NCI-H1436 (cell line): ENCODE measurements around the gene TBC1D10A.

Source experiments
- DNase-seq: peaks from one replicate; lab custom pipeline; 2025; lab: John Stamatoyannopoulos, UW

TBC1D10A gene

DNA sequence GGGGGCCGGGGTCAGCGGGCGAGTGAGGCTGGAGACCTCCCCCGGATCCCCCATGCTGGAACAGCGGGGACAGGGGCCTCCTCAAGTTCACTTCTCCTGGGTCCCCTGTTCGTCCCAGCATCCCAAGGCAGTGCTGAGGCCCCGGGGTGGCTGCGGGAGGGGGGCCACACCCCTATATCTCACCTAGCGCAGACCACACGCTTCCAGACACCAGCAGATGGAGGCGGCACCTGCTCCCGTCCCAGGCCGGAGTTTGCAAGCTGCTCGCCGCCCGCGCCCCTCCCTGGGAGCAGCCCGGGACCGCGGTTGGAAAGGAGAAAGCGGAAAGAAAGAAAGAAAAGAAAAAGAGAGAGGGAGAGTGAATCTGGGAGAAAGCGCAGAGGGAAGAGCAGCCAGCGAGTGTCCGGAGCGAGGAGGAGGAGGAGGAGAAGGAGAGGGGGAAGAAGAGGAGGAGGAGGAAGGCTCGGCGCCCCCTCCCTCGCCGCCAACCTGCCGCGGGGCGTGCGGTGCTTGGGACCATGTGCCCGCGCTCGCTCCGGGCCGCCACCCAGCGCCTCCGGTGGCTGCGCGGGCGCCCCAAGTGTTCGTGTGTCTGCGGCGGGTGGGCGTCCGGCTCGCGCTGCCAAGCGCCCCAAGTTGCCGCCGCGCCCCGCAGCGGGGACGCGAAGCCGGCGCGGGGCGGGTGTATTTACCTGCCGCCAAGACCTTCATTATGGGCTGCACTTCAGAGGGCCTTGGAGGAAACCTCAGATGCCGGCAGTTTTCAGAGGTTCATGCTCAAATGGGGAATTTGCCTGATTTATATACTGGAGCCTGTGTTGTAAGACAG lies 80.5 kb downstream of the TBC1D10A start, which contains the start of gene LIF:
LIF (minus strand) TSS at position 775 of the 829 bp plus-strand sequence; CDS start at position 711, 64 bp downstream.
- DNase-seq, result no peak

DNA sequence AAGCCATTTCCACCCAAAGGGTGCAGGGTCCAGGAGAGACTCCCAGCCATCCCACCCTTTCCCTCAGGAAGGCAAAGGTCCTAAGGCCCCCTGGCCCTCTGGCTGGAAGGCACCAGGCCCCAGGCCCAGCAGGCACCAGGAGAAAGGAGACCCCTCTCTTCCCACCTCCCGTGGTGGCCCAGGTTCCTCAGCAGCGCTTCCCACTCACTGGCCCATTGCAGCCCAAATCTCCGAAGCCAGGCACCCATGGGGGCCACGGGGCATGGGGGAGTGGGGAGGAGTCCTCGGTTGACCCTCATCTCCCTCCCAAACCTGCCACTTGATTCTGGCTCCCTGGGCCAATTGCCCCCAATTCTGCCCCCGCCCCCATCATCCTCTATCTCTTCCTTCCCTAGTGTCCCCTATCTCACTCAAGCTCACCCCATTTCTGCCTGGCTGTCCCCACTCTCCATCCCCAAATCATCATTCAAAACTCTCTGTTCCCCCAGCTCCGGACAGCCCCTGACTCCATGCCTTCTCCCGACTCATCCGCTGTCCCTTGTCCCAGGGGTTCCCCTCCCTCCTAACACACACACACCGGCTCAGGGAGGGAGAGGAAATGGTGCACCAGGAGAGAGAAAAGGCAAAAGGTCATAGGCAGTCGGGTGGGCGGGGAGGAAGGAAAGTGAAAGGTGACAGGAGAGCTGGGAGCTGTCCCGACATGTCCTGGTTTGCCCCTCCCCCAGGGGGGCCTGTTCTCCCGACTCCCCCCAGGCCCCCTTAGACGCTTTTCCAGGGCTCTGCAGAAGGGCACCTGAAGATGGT lies 81.4 kb downstream of the TBC1D10A start:
- DNase-seq, result no peak

DNA sequence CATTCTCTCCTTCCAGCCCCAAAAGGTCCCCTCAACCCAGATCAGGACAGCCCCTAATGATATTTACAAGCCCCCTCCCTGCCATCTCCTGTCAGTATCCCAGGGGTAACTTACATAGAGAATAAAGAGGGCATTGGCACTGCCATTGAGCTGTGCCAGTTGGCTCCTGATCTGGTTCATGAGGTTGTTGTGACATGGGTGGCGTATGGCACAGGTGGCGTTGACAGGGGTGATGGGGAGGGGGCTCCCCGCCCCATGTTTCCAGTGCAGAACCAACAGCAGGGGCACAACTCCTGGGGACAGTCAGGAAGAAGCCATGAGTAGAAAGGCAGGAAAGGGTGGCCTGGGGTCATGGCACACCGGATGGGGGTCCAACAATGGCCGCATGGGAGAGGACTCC lies 82.1 kb downstream of the TBC1D10A start:
- no peak for DNase-seq

DNA sequence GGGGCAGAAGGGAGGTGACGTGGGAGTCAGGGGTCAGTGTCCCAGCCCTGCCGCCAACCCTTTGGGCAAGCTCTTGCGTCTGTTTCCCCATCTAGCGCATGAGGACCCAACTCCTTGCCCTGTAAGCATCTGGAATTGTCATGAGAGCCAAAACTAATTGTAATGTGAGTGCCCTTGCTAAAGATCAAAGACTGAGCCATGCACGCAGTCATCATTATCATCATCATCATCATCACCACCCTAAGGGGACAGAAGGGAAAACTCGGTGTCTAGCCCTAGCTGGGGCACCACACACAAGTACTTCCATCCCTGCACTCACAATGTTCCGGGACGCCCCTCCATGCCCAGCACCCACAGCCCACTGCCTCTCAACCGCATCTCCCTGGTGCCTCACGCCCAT lies 82.7 kb downstream of the TBC1D10A start:
- DNase-seq, result no peak

DNA sequence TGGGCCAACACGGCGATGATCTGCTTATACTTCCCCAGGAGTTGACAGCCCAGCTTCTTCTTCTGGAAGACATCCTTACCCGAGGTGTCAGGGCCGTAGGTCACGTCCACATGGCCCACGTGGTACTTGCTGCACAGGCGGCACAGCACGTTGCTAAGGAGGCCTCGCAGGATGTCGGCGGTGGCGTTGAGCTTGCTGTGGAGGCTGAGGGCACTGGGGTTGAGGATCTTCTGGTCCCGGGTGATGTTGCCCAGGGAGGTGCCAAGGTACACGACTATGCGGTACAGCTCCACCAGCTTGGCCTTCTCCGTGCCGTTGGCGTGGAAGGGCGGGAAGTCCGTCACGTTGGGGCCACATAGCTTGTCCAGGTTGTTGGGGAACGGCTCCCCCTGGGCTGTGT lies 83.1 kb downstream of the TBC1D10A start:
- no peak for DNase-seq
